Keratinocyte (primary cell): ENCODE results near the gene NOTCH3. TPM values are rescaled to one million over a fixed set of nuclear protein-coding genes. Genes with fewer than 3 reads are reported as not detected.

Experiments
- DNase-seq: peaks from one replicate; pipeline ENCODE4 v3.0.0-alpha.2; 2011; ENCODE audit warnings: low read depth, missing footprints, low spot score
- FAIRE-seq: peaks from 2 replicates; lab custom pipeline; 2011; peaks lifted over from hg19 to GRCh38; lab: Jason Lieb, UNC
- H2AFZ ChIP-seq: 2 replicates; pipeline ENCODE4 v1.6.0; 2012; ENCODE audit warnings: low read length, control low read depth, inconsistent platforms; ENCODE audit not compliant: control insufficient read depth
- H3K27ac ChIP-seq: 2 replicates; pipeline ENCODE4 v1.5.1; 2011; ENCODE audit warnings: low read length; ENCODE audit not compliant: control insufficient read depth, insufficient read depth
- H3K27me3 ChIP-seq: 3 replicates; pipeline ENCODE4 v1.6.0; 2011; ENCODE audit warnings: low read length; ENCODE audit not compliant: control insufficient read depth, insufficient read depth; ENCODE audit errors: extremely low read depth
- H3K36me3 ChIP-seq, 2 experiments: 2 replicates in 1 of 2; 3 replicates in 1 of 2; pipeline ENCODE4 v1.5.1; 2011; ENCODE audit warnings: low read length in 2 of 2, mild to moderate bottlenecking in 1 of 2; ENCODE audit not compliant: control insufficient read depth in 2 of 2, insufficient read depth in 2 of 2; ENCODE audit errors: extremely low read depth in 1 of 2
- H3K4me1 ChIP-seq: 3 replicates; pipeline ENCODE4 v1.5.1; 2011; ENCODE audit warnings: low read length; ENCODE audit not compliant: control insufficient read depth, insufficient read depth; ENCODE audit errors: extremely low read depth
- H3K4me2 ChIP-seq: 3 replicates; pipeline ENCODE4 v1.6.0; 2011; ENCODE audit warnings: low read depth, low read length; ENCODE audit not compliant: control insufficient read depth, insufficient read depth; ENCODE audit errors: extremely low read depth
- H3K4me3 ChIP-seq, 3 experiments: fragments of 200-600 bp in 1 of 3; sonication (generic) in 1 of 3; 2 replicates in 2 of 3; 3 replicates in 1 of 3; pipeline ENCODE4 v1.5.1; 2011 to 2016; ENCODE audit warnings: low read length in 3 of 3, mild to moderate bottlenecking in 3 of 3, control low read depth in 2 of 3, inconsistent platforms in 1 of 3, low read depth in 1 of 3, mixed read lengths in 1 of 3, mixed run types in 1 of 3, moderate library complexity in 1 of 3; ENCODE audit not compliant: control insufficient read depth in 2 of 3, insufficient read depth in 2 of 3; ENCODE audit errors: extremely low read depth in 1 of 3
- H3K79me2 ChIP-seq: 2 replicates; pipeline ENCODE4 v1.6.0; 2012; ENCODE audit warnings: low read length; ENCODE audit not compliant: control insufficient read depth, insufficient read depth
- H3K9ac ChIP-seq: 3 replicates; pipeline ENCODE4 v1.6.0; 2011; ENCODE audit warnings: low read length; ENCODE audit not compliant: control insufficient read depth, insufficient read depth; ENCODE audit errors: extremely low read depth
- H3K9me1 ChIP-seq: 3 replicates; pipeline ENCODE4 v1.6.0; 2011; ENCODE audit warnings: low read length; ENCODE audit not compliant: control insufficient read depth, insufficient read depth; ENCODE audit errors: extremely low read depth
- H3K9me3 ChIP-seq: 2 replicates; pipeline ENCODE4 v1.5.1; 2012; ENCODE audit warnings: low read depth, low read length; ENCODE audit not compliant: control insufficient read depth
- H4K20me1 ChIP-seq: 3 replicates; pipeline ENCODE4 v1.6.0; 2011; ENCODE audit warnings: low read length; ENCODE audit not compliant: control insufficient read depth, insufficient read depth; ENCODE audit errors: extremely low read depth
- CTCF ChIP-seq, 3 experiments: IDR thresholded peaks in 1 of 3; conservative IDR thresholded peaks in 1 of 3; optimal IDR thresholded peaks in 1 of 3; 2 replicates in 2 of 3; 3 replicates in 1 of 3; pipeline versions ENCODE3 to v1.5.1; 2011; ENCODE audit warnings: low read length in 3 of 3, mild to moderate bottlenecking in 3 of 3, moderate library complexity in 2 of 3, control low read depth in 1 of 3, inconsistent platforms in 1 of 3; ENCODE audit not compliant: insufficient read depth in 2 of 3; ENCODE audit errors: extremely low read depth in 1 of 3
- EZH2 ChIP-seq: IDR thresholded peaks from one replicate; pipeline ENCODE4 v1.6.1; 2012; ENCODE audit warnings: inconsistent platforms, mild to moderate bottlenecking, low read length, moderate library complexity
- dilution Hi-C: fragments of 300-500 bp; cut with MboI; formaldehyde crosslinking; loops from one replicate; pipeline ENCODE4 v1.7.0; 2020; ENCODE audit warnings: low sequenced_read_pairs; ENCODE audit not compliant: extremely low pct_ligation_motif_present
- polyA plus RNA-seq, 5 experiments: library from polyadenylated mRNA; depleted of rRNA in 3 of 5; stranded (reverse) in 3 of 5; stranded (forward) in 1 of 5; unstranded in 1 of 5; fragments of >200 nt; gene quantifications; 1 replicate in 1 of 5; 2 replicates in 3 of 5; 3 replicates in 1 of 5; pipeline versions ENCODE4 v1.2.1 to v1.2.3, GENCODE V29; 2011 to 2012; ENCODE audit warnings: missing spikeins in 2 of 5, low read depth in 1 of 5, low replicate concordance in 1 of 5

Gene NOTCH3
- polyA plus RNA-seq, 1 donor (not counting 4 experiments of a cell fraction or from before 2014, with no cell fraction given), result 4.1 TPM

- Histone ChIP-seq H4K20me1 (no peaks in the 10 kb centered on the region), H3K27ac (no peak overlapping the region), H3K9me3 (no peaks in the 10 kb centered on the region), H3K9ac (no peak overlapping the region), H3K27me3 (no peaks in the 10 kb centered on the region), H3K9me1 (no peaks in the 10 kb centered on the region), H3K79me2 (no peaks in the 10 kb centered on the region), H3K4me1 (no peaks in the 10 kb centered on the region), H3K36me3 (peaks cover 4 to 32% of the 10 kb centered on the region in 2 experiments), H3K4me3 (no peak overlapping the region), H2AFZ (no peak overlapping the region), H3K4me2 (no peak overlapping the region)
- TF ChIP-seq EZH2 (no peak), CTCF (optimal IDR thresholded peaks at IDR 0.05 in 1 of 3, IDR thresholded peaks at IDR 0.05 in 1 of 3, conservative IDR thresholded peaks at IDR 0.05 in 1 of 3; ENCODE audit: extremely low read depth in 1 of 3, insufficient read depth in 2 of 3, low read length in 3 of 3) (no peak)
- DNase-seq, result no peak
- dilution Hi-C loops, result no loop called here
- no peak for FAIRE-seq
Observed at GRCh38 chr19:15113245-15114152, 87.3 kb downstream of the NOTCH3 start.

- peaks cover 4 to 30% of the 10 kb centered on the region in 2 experiments for H3K36me3 ChIP-seq
- H3K27me3 ChIP-seq, result no peaks in the 10 kb centered on the region
- DNase-seq, result no peak
- TF ChIP-seq EZH2, result no peak
- peak in 2 of 3 experiments; percentile 11 to 18 for TF ChIP-seq CTCF (optimal IDR thresholded peaks at IDR 0.05 in 1 of 3, IDR thresholded peaks at IDR 0.05 in 1 of 3, conservative IDR thresholded peaks at IDR 0.05 in 1 of 3; ENCODE audit: extremely low read depth in 1 of 3, insufficient read depth in 2 of 3, low read length in 3 of 3)
- H3K9ac ChIP-seq, result no peak overlapping the region
- H3K4me3 ChIP-seq, result no peak overlapping the region
- dilution Hi-C loops, result no loop called here
- no peaks in the 10 kb centered on the region for H3K9me3 ChIP-seq
- H3K79me2 ChIP-seq, result no peaks in the 10 kb centered on the region
- no peak overlapping the region for H3K27ac ChIP-seq
- H3K9me1 ChIP-seq, result no peaks in the 10 kb centered on the region
- no peak overlapping the region for H3K4me2 ChIP-seq
- no peaks in the 10 kb centered on the region for H4K20me1 ChIP-seq
- FAIRE-seq, result no peak
- no peak overlapping the region for H2AFZ ChIP-seq
- peaks cover 3% of the 10 kb centered on the region for H3K4me1 ChIP-seq
Observed at GRCh38 chr19:15112385-15112784, 88.4 kb downstream of the NOTCH3 start.
